NCI-H2227 (cell line): ENCODE data around the gene FMN2.
"Not testable (repeated sequence)": the region's sequence is repeated elsewhere in the genome, so short reads cannot be mapped to it uniquely, and the experiment has no call there.

Source experiments
- DNase-seq: peaks from one replicate; lab custom pipeline; 2025; ENCODE audit not compliant: unreplicated experiment; lab: John Stamatoyannopoulos, UW

The FMN2 gene

GRCh38 chr1:240136402-240136801, 44.7 kb downstream of the FMN2 start:
- no peak for DNase-seq

GRCh38 chr1:240138867-240139266, 47.2 kb downstream of the FMN2 start:
- DNase-seq, result no peak

GRCh38 chr1:240139511-240139910, 47.8 kb downstream of the FMN2 start:
- no peak for DNase-seq

- DNase-seq, result no peak
These were observed 53.4 kb downstream of the FMN2 start for GRCh38 chr1:240145120-240145519.

GRCh38 chr1:240148333-240148732, 56.6 kb downstream of the FMN2 start:
- no peak for DNase-seq

GRCh38 chr1:240149484-240150094, 57.9 kb downstream of the FMN2 start:
- peak; percentile 66 for DNase-seq

GRCh38 chr1:240151136-240151735, 59.6 kb downstream of the FMN2 start:
- no peak for DNase-seq

GRCh38 chr1:240152611-240153297, 61.1 kb downstream of the FMN2 start:
- DNase-seq, result no peak

- no peak for DNase-seq
These were observed 63.9 kb downstream of the FMN2 start for GRCh38 chr1:240155605-240156004.

- DNase-seq, result no peak
These were observed 73.1 kb downstream of the FMN2 start for GRCh38 chr1:240164742-240165141.

GRCh38 chr1:240169188-240169587, 77.5 kb downstream of the FMN2 start:
- no peak for DNase-seq

- no peak for DNase-seq
These were observed 78.6 kb downstream of the FMN2 start for GRCh38 chr1:240170266-240170665.

GRCh38 chr1:240170806-240171205, 79.1 kb downstream of the FMN2 start:
- DNase-seq, result no peak

- no peak for DNase-seq
These were observed 80.2 kb downstream of the FMN2 start for GRCh38 chr1:240171907-240172306.

GRCh38 chr1:240173836-240174235, 82.2 kb downstream of the FMN2 start:
- no peak for DNase-seq

GRCh38 chr1:240174734-240175133, 83.1 kb downstream of the FMN2 start:
- no peak for DNase-seq

- DNase-seq, result no peak
These were observed 86.7 kb downstream of the FMN2 start for GRCh38 chr1:240178366-240178765.

- not testable (repeated sequence) for DNase-seq
These were observed 93.0 kb downstream of the FMN2 start for GRCh38 chr1:240184682-240185081.

- DNase-seq, result no peak
These were observed 96.5 kb downstream of the FMN2 start for GRCh38 chr1:240188139-240188538.

- peak; percentile 53 for DNase-seq
These were observed 97.8 kb downstream of the FMN2 start for GRCh38 chr1:240189386-240189989.

GRCh38 chr1:240190881-240191401, 99.3 kb downstream of the FMN2 start:
- DNase-seq, result peak; percentile 36

GRCh38 chr1:240192851-240193250, 101.2 kb downstream of the FMN2 start:
- DNase-seq, result no peak
